Kidney (tissue), 14 donors: ENCODE results near the gene FOLR2. TPM values are rescaled to one million over a fixed set of nuclear protein-coding genes. Genes with fewer than 3 reads are reported as not detected.

ENCODE experiments used
- DNase-seq, 5 donors: peaks; one replicate each; pipeline ENCODE4 v3.0.0-alpha.2; 2013 to 2020
- FAIRE-seq: peaks from 2 replicates; lab custom pipeline; 2012; peaks lifted over from hg19 to GRCh38; lab: Jason Lieb, UNC
- H3K27ac ChIP-seq, 2 donors: one replicate each; pipeline ENCODE4 v1.7.0; 2013; ENCODE audit warnings: low read depth in 2 of 2, low read length in 2 of 2, inconsistent platforms in 1 of 2
- H3K27me3 ChIP-seq: one replicate; pipeline ENCODE4 v1.7.1; 2013; ENCODE audit warnings: low read length, inconsistent platforms; ENCODE audit not compliant: control insufficient read depth, insufficient read depth
- H3K36me3 ChIP-seq, 3 donors: one replicate each; pipeline versions ENCODE4 v1.7.0 to v1.7.1; 2013; ENCODE audit warnings: low read length in 3 of 3, control low read depth in 1 of 3, inconsistent platforms in 1 of 3; ENCODE audit not compliant: insufficient read depth in 3 of 3, control insufficient read depth in 2 of 3
- H3K4me1 ChIP-seq, 3 donors: one replicate each; pipeline versions ENCODE4 v1.7.0 to v1.7.1; 2013; ENCODE audit warnings: low read length in 3 of 3, inconsistent platforms in 1 of 3, low read depth in 1 of 3; ENCODE audit not compliant: control insufficient read depth in 2 of 3, insufficient read depth in 2 of 3
- H3K4me3 ChIP-seq, 3 donors: one replicate each; pipeline versions ENCODE4 v1.7.0 to v1.8.1; 2013; ENCODE audit warnings: low read length in 3 of 3, control low read depth in 1 of 3, inconsistent platforms in 1 of 3
- H3K9ac ChIP-seq, 3 donors: one replicate each; pipeline versions ENCODE4 v1.7.0 to v1.7.1; 2013; ENCODE audit warnings: low read length in 3 of 3, control low read depth in 1 of 3, inconsistent platforms in 1 of 3
- H3K9me3 ChIP-seq, 3 donors: one replicate each; pipeline versions ENCODE4 v1.7.0 to v1.7.1; 2013; ENCODE audit warnings: low read length in 3 of 3, control low read depth in 1 of 3, inconsistent platforms in 1 of 3; ENCODE audit not compliant: control insufficient read depth in 2 of 3, insufficient read depth in 1 of 3
- intact Hi-C: fragments of 100-400 bp; cut with DNase I; formaldehyde crosslinking; loops from one replicate; pipeline ENCODE4 v1.11.1; 2022
- polyA plus RNA-seq: library from polyadenylated mRNA; stranded (reverse); fragments of 350-450 nt; fragmentation: Illumina TruSeq; extraction: RNeasy Lipid Tissue Mini Kit (QIAGEN cat#74804); gene quantifications from one replicate; pipeline ENCODE4 v1.2.3, GENCODE V29; 2014; ENCODE audit warnings: low read depth, low replicate concordance; ENCODE audit not compliant: insufficient read depth
- total RNA-seq: library from RNA; stranded (reverse); fragmentation: NEBNext Ultra II Directional; extraction: Animal tissue kit (Norgen Biotek cat#: 25700); gene quantifications from one replicate; pipeline ENCODE4 v1.2.1, GENCODE V29; 2021
- TF ChIP-seq, protein P1 (sequence below): IDR thresholded peaks from 3 replicates; pipeline ENCODE4 v1.5.1; 2012; ENCODE audit warnings: mild to moderate bottlenecking, moderate library complexity, borderline replicate concordance; ENCODE audit not compliant: insufficient read depth; ENCODE audit errors: extremely low read depth
- donor health status: control.
- donor health status: control.
- donor health status: control.
- donor health status: control.
- donor health status: control.
- donor health status: DM: yes; HTN: yes; CAD: no.
- donor health status: Normal renal cell carcinoma (clear cell type).

FOLR2 gene
- total and polyA plus RNA-seq, 2 donors from 2014 or later = 16.8 to 31.9 TPM

DNA sequence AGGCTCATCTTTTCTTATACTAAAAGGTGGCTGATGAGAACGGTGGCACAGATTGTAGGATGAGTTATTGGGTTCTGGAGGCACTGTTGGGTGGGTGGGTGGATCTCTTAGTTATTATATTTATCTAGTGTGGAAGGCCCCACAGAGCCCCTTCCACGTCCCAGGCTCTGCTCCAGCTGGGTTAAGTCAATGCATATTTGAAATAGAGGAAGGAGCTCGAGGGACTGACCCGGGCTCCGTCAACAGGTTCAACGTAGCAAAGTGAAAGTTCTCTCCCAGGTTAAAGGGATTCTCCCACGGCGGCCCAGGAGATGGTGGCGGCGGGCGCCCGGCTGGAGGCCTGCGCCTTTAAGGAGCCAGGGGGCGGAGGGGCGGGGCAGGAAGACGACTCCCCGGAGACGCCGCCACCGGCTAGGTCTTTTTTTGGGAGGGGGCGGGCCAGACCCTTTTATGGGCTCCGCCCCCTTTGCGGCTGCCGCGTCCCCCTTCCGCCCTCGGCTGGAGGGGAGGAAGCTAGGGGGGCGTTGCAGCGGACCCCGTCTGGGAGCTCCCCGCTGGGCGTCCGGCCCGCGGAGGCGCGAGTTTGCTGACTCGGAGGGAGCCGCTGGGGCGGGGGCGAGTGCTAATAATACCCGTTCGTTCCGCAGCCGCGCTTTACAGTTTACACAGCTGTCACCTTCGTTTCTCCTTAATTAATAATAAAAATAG, 6.5 kb downstream of the FOLR2 start:
- peak overlapping the region; percentile 61 to 94 (median 80) for H3K4me3 ChIP-seq
- TF ChIP-seq, protein P1, sequence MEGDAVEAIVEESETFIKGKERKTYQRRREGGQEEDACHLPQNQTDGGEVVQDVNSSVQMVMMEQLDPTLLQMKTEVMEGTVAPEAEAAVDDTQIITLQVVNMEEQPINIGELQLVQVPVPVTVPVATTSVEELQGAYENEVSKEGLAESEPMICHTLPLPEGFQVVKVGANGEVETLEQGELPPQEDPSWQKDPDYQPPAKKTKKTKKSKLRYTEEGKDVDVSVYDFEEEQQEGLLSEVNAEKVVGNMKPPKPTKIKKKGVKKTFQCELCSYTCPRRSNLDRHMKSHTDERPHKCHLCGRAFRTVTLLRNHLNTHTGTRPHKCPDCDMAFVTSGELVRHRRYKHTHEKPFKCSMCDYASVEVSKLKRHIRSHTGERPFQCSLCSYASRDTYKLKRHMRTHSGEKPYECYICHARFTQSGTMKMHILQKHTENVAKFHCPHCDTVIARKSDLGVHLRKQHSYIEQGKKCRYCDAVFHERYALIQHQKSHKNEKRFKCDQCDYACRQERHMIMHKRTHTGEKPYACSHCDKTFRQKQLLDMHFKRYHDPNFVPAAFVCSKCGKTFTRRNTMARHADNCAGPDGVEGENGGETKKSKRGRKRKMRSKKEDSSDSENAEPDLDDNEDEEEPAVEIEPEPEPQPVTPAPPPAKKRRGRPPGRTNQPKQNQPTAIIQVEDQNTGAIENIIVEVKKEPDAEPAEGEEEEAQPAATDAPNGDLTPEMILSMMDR = peak; percentile 5
- peaks cover 0 to 19% (median 16%) of the 10 kb centered on the region in 3 donors for H3K4me1 ChIP-seq
- H3K9ac ChIP-seq = peak overlapping the region; percentile 17 to 81 (median 65)
- H3K36me3 ChIP-seq = peaks cover 0 to 5% (median 0%) of the 10 kb centered on the region in 3 donors
- DNase-seq (peak; percentile 98 to 99 (median 98)), FAIRE-seq (no peak)
- peak overlapping the region; percentile 94 to 96 for H3K27ac ChIP-seq
- H3K9me3 ChIP-seq = no peaks in the 10 kb centered on the region
- H3K27me3 ChIP-seq = no peaks in the 10 kb centered on the region
- intact Hi-C loops = no loop called here

DNA sequence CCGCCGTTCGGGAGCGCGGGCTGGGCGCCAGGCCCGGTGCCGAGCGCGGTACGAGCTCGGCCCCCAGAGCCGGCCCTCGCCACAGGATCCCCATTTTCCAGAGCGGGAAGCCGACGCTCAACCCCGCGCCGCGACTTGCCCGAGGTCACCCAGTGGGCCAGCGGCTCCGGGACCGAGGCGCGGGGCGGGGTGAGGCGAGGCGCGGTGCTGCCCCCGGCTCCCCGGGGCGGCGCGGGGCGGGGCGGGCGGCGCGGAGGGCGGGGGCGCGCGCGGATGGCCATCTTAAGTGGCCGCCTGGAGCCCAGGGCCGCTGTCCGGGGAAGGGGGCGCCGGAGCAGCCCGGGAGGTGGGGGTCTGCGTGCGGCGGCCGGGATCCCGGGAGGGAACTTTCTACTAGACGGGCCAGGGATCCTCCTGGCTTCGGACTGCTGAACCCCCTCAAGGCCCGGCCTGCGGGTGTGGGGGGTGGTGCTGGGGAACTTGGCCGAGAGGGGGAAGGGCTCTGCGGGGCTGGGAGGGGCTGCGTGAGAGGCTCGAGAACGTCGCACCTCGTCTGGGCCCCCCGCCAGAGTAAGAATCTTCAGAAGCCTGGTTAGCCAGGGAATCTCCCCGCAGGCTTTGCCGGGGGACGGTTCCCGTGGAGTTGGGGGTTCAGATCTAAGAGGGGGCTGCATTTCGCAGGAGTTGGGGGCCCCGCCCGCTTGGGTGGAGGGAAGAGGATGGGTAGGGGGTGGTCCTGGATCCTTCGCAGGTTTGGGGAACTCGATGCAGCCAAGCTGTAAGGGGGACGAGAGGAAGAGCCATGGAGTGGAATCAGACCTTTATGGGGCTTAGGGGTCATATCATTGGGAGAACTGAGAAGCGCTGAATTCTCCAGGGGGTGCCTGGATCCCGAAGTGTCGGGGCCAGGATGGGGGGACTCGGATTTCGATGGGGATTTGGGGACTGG, 7.3 kb downstream of the FOLR2 start:
- peaks cover 0 to 11% (median 5%) of the 10 kb centered on the region in 3 donors for H3K36me3 ChIP-seq
- no peaks in the 10 kb centered on the region for H3K27me3 ChIP-seq
- peak overlapping the region; percentile 69 to 88 (median 81) for H3K9ac ChIP-seq
- peaks cover 0 to 19% (median 16%) of the 10 kb centered on the region in 3 donors for H3K4me1 ChIP-seq
- TF ChIP-seq, protein P1 = no peak
- no peaks in the 10 kb centered on the region for H3K9me3 ChIP-seq
- H3K27ac ChIP-seq = peak overlapping the region; percentile 94 to 96
- H3K4me3 ChIP-seq = peak overlapping the region; percentile 87 to 94 (median 87)
- no peak for FAIRE-seq
- intact Hi-C loops = no loop called here
- DNase-seq = peak; percentile 80 to 90 (median 87)

DNA sequence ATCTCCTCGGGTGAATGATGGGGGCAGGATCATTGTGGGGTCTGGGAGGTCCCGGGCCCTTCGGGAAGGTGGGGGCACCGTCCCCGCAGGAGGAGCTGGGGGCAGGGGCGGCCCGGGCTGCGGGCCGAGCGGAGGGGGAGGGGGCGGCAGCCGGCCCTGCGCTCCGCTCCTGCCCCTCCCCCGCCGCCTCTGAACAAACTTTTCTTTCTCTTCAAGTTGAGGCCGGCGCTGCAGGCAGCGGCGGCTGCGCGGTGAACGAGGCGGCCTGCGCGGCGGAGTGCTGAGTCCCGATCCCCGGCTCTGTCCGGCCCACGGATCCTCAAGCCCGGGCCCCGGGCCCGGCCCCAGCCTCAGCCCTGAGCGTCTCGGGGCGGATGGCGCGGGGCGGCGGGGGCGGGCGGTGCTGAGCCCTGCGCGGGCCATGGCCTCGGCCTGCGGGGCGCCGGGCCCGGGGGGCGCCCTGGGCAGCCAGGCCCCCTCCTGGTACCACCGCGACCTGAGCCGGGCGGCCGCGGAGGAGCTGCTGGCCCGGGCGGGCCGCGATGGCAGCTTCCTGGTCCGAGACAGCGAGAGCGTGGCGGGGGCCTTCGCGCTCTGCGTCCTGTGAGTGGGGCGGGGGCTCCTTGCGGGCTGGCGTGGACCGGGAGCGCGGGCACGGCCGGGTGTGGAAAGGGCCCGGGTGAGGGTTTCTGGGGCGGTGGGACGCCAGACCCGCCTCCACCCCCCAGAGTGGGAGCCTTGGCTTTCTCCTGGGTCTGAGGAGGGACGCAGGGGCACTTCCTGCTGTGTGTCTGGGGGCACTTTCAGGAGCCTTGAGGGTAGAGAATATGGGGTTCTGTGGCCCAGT, 8.2 kb downstream of the FOLR2 start, which contains the start of gene INPPL1:
Gene INPPL1 (plus strand): TSS at position 204 of the 847 bp plus-strand sequence. CDS start 218 bp downstream, at position 422.
- DNase-seq (peak; percentile 58 to 86 (median 76)), FAIRE-seq (no peak)
- Histone ChIP-seq H3K9me3 (no peaks in the 10 kb centered on the region), H3K36me3 (peaks cover 0 to 18% (median 14%) of the 10 kb centered on the region in 3 donors), H3K4me3 (peak within 1 kb of the TSS; percentile 87 to 94 (median 87)), H3K27me3 (no peaks in the 10 kb centered on the region), H3K9ac (peak within 1 kb of the TSS; percentile 69 to 88 (median 81)), H3K4me1 (peaks cover 0 to 19% (median 16%) of the 10 kb centered on the region in 3 donors), H3K27ac (peak within 1 kb of the TSS; percentile 94 to 96)
- TF ChIP-seq, protein P1 = no peak
- intact Hi-C loops = no loop called here
